ENCODE measurements around the gene AKAP8L. TPM values are rescaled to one million over a fixed set of nuclear protein-coding genes. Genes with fewer than 3 reads are reported as not detected.
"Not testable (repeated sequence)": the region's sequence is repeated elsewhere in the genome, so short reads cannot be mapped to it uniquely, and the experiment has no call there.

AKAP8L gene
- total and polyA plus RNA-seq, 4 donors, result 16.4 to 67.1 (median 42.9) TPM

DNA sequence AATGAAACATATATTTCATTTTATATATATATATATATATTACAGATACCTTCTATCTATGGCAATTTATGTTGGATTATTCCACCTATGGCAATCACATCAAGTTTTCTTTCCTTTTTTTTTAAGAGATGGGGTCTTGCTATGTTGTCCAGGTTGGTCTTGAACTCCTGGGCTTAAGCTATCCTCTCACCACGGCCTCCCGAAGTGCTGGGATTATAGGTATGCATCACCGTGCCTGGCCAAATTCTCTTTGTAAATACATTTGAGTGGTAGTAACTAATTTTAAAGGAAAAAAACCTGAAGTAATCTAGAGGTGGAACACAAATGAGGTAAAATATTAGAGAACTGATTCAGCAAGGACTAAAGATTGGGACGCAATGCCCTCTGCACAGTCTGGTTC is 64.9 kb downstream of the AKAP8L start (continued):
- no peak for TF ChIP-seq GABPA (IDR thresholded peaks at IDR 0.05 in 1 of 2, conservative IDR thresholded peaks at IDR 0.05 in 1 of 2)

DNA sequence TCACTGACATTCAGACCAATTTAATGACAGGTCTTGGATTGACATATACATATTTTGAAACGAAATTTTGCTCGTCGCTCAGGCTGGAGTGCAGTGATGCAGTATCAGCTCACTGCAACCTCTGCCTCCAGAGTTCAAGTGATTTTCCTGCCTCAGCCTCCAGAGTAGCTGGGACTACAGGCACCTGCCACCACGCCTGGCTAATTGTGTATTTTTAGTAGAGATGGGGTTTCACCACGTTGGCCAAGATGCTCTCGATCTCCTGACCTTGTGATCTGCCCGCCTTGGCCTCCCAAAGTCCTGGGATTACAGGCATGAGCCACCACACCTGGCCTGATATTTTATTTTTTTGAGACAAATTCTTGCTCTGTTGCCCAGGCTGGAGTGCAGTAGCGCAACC is 66.3 kb downstream of the AKAP8L start:
- H3K9me3 ChIP-seq (ENCODE audit: control insufficient read depth in 4 of 4, low read length in 3 of 4); H3K27me3 ChIP-seq (ENCODE audit: control insufficient read depth in 4 of 4, insufficient read depth in 4 of 4, low read length in 3 of 4); H3K9ac ChIP-seq (ENCODE audit: low read depth in 1 of 2, low read length in 2 of 2); H3K27ac ChIP-seq (ENCODE audit: low read depth in 1 of 2, low read length in 2 of 2); H3K4me1 ChIP-seq (ENCODE audit: control insufficient read depth in 4 of 4, insufficient read depth in 4 of 4, low read length in 3 of 4); H3K4me3 ChIP-seq (ENCODE audit: low read depth in 1 of 3, low read length in 3 of 3); DNase-seq (ENCODE audit: low spot score): not testable (repeated sequence)
- H3K36me3 ChIP-seq (ENCODE audit: control insufficient read depth in 4 of 4, insufficient read depth in 3 of 4, low read depth in 1 of 4, low read length in 3 of 4), result peaks cover 5 to 26% (median 13%) of the 10 kb centered on the region in 4 donors
- 95% methylated on average over 8 of the region's 8 CpGs for WGBS

- H3K27me3 ChIP-seq (ENCODE audit: control insufficient read depth in 4 of 4, insufficient read depth in 4 of 4, low read length in 3 of 4); H3K9ac ChIP-seq (ENCODE audit: low read depth in 1 of 2, low read length in 2 of 2); H3K4me3 ChIP-seq (ENCODE audit: low read depth in 1 of 3, low read length in 3 of 3); H3K36me3 ChIP-seq (ENCODE audit: control insufficient read depth in 4 of 4, insufficient read depth in 3 of 4, low read depth in 1 of 4, low read length in 3 of 4); DNase-seq (ENCODE audit: low spot score); H3K4me1 ChIP-seq (ENCODE audit: control insufficient read depth in 4 of 4, insufficient read depth in 4 of 4, low read length in 3 of 4); H3K9me3 ChIP-seq (ENCODE audit: control insufficient read depth in 4 of 4, low read length in 3 of 4); H3K27ac ChIP-seq (ENCODE audit: low read depth in 1 of 2, low read length in 2 of 2): not testable (repeated sequence)
- whole genome bisulfite sequencing, result 96% methylated on average over 11 of the region's 11 CpGs
Observed at GRCh38 chr19:15341328-15341727, 77.5 kb downstream of the AKAP8L start.

DNA sequence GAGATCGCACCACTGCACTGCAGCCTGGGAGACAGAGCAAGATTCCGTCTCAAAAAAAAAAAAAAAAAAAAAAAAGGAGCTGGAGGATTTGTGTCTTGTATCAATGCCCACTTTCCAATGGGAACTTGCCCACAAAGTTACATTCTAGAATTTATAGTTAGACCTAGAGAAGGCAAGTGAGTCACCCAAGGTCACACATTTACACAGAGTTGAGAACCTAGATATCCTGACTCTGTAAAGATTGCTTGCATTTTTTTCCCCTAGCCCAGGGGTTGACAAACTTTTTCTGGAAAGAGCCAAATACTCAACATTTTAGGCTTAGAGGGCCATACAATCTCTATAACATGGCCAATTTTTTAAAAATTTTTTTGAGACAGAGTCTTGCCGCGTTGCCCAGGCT is 78.7 kb downstream of the AKAP8L start:
- WGBS, result 97% methylated on average over 4 of the region's 4 CpGs
- no peak overlapping the region for H3K27ac ChIP-seq (ENCODE audit: low read depth in 1 of 2, low read length in 2 of 2)

More for the DNA sequence above, 78.7 kb downstream of the AKAP8L start:
- no peak overlapping the region for H3K9ac ChIP-seq (ENCODE audit: low read depth in 1 of 2, low read length in 2 of 2)
- peaks cover 0 to 3% (median 1%) of the 10 kb centered on the region in 4 donors for H3K36me3 ChIP-seq (ENCODE audit: control insufficient read depth in 4 of 4, insufficient read depth in 3 of 4, low read depth in 1 of 4, low read length in 3 of 4)
- H3K9me3 ChIP-seq (ENCODE audit: control insufficient read depth in 4 of 4, low read length in 3 of 4), result no peaks in the 10 kb centered on the region
- no peaks in the 10 kb centered on the region for H3K4me1 ChIP-seq (ENCODE audit: control insufficient read depth in 4 of 4, insufficient read depth in 4 of 4, low read length in 3 of 4)
- no peak overlapping the region for H3K4me3 ChIP-seq (ENCODE audit: low read depth in 1 of 3, low read length in 3 of 3)
- no peaks in the 10 kb centered on the region for H3K27me3 ChIP-seq (ENCODE audit: control insufficient read depth in 4 of 4, insufficient read depth in 4 of 4, low read length in 3 of 4)
- no peak for TF ChIP-seq FOXA1 (IDR thresholded peaks at IDR 0.05)
- TF ChIP-seq SP1 (IDR thresholded peaks at IDR 0.05), result no peak
- TF ChIP-seq RAD21 (IDR thresholded peaks at IDR 0.05), result no peak
- TF ChIP-seq YY1 (IDR thresholded peaks at IDR 0.05), result no peak
- no peak for TF ChIP-seq HNF4G (IDR thresholded peaks at IDR 0.05)
- TF ChIP-seq, protein P1, sequence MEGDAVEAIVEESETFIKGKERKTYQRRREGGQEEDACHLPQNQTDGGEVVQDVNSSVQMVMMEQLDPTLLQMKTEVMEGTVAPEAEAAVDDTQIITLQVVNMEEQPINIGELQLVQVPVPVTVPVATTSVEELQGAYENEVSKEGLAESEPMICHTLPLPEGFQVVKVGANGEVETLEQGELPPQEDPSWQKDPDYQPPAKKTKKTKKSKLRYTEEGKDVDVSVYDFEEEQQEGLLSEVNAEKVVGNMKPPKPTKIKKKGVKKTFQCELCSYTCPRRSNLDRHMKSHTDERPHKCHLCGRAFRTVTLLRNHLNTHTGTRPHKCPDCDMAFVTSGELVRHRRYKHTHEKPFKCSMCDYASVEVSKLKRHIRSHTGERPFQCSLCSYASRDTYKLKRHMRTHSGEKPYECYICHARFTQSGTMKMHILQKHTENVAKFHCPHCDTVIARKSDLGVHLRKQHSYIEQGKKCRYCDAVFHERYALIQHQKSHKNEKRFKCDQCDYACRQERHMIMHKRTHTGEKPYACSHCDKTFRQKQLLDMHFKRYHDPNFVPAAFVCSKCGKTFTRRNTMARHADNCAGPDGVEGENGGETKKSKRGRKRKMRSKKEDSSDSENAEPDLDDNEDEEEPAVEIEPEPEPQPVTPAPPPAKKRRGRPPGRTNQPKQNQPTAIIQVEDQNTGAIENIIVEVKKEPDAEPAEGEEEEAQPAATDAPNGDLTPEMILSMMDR (IDR thresholded peaks at IDR 0.05; ENCODE audit: low read depth, low read length, missing input control), result no peak
- TF ChIP-seq HNF4A (conservative IDR thresholded peaks at IDR 0.05), result no peak
- TF ChIP-seq, protein P2, sequence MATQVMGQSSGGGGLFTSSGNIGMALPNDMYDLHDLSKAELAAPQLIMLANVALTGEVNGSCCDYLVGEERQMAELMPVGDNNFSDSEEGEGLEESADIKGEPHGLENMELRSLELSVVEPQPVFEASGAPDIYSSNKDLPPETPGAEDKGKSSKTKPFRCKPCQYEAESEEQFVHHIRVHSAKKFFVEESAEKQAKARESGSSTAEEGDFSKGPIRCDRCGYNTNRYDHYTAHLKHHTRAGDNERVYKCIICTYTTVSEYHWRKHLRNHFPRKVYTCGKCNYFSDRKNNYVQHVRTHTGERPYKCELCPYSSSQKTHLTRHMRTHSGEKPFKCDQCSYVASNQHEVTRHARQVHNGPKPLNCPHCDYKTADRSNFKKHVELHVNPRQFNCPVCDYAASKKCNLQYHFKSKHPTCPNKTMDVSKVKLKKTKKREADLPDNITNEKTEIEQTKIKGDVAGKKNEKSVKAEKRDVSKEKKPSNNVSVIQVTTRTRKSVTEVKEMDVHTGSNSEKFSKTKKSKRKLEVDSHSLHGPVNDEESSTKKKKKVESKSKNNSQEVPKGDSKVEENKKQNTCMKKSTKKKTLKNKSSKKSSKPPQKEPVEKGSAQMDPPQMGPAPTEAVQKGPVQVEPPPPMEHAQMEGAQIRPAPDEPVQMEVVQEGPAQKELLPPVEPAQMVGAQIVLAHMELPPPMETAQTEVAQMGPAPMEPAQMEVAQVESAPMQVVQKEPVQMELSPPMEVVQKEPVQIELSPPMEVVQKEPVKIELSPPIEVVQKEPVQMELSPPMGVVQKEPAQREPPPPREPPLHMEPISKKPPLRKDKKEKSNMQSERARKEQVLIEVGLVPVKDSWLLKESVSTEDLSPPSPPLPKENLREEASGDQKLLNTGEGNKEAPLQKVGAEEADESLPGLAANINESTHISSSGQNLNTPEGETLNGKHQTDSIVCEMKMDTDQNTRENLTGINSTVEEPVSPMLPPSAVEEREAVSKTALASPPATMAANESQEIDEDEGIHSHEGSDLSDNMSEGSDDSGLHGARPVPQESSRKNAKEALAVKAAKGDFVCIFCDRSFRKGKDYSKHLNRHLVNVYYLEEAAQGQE (IDR thresholded peaks at IDR 0.05), result no peak
- TF ChIP-seq ZBTB33 (IDR thresholded peaks at IDR 0.05), result no peak
- TF ChIP-seq RXRA (IDR thresholded peaks at IDR 0.05), result no peak
- no peak for DNase-seq (ENCODE audit: low spot score)
